H1 (cell line): ENCODE measurements around the gene POLR3E. TPM values are rescaled to one million over a fixed set of nuclear protein-coding genes. Genes with fewer than 3 reads are reported as not detected.

Experiments
- BCL11A ChIP-seq, 2 experiments: IDR thresholded peaks; one replicate each; pipeline ENCODE4 v1.6.1; 2011; ENCODE audit warnings: low read depth in 2 of 2, low read length in 2 of 2, mild to moderate bottlenecking in 2 of 2
- GABPA ChIP-seq: IDR thresholded peaks from 2 replicates; pipeline ENCODE4 v1.6.1; 2011; ENCODE audit warnings: mild to moderate bottlenecking, low read length, moderate library complexity, borderline replicate concordance; ENCODE audit not compliant: insufficient read depth
- GTF2F1 ChIP-seq: IDR thresholded peaks from 2 replicates; pipeline ENCODE4 v1.6.1; 2012; ENCODE audit warnings: low read depth, low read length, improper control_type of control experiment, borderline replicate concordance
- JUN ChIP-seq: IDR thresholded peaks from 2 replicates; pipeline ENCODE4 v1.6.1; 2011; ENCODE audit warnings: low read depth, mild to moderate bottlenecking, improper control_type of control experiment, low read length
- RNF2 ChIP-seq: fragments of 200-900, 300-1000 bp; sonication (generic); IDR thresholded peaks from 2 replicates; pipeline ENCODE4 v1.7.1; 2016; ENCODE audit warnings: borderline replicate concordance, low read depth, mild to moderate bottlenecking, antibody characterized with exemption, low read length; ENCODE audit not compliant: poor library complexity, severe bottlenecking; ENCODE audit errors: missing control alignments
- SAP30 ChIP-seq: fragments of 300-600 bp; sonication (generic); IDR thresholded peaks from 2 replicates; pipeline ENCODE4 v1.7.1; 2012; ENCODE audit warnings: low read length, moderate library complexity, mild to moderate bottlenecking, inconsistent platforms; ENCODE audit not compliant: insufficient read depth, insufficient replicate concordance
- TEAD4 ChIP-seq: IDR thresholded peaks from 2 replicates; pipeline ENCODE4 v1.6.1; 2012; ENCODE audit warnings: low read depth, low read length, inconsistent platforms, mixed read lengths
- polyA plus RNA-seq, 7 experiments: library from polyadenylated mRNA; depleted of rRNA in 3 of 7; stranded (reverse) in 5 of 7; unstranded in 2 of 7; fragments of >200 nt in 5 of 7; fragments of 200-250 nt in 2 of 7; gene quantifications; 1 replicate in 5 of 7; 2 replicates in 1 of 7; 4 replicates in 1 of 7; pipeline versions ENCODE4 v1.2.1 to v1.2.3, GENCODE V29; 2011 to 2013; ENCODE audit warnings: missing spikeins in 2 of 7, mixed read lengths in 2 of 7
- total RNA-seq: library from RNA; stranded (reverse); fragmentation: NEBNext Ultra II Directional; extraction: Animal tissue kit (Norgen Biotek cat#: 25700); gene quantifications from 2 replicates; pipeline ENCODE4 v1.2.1, GENCODE V29; 2021

POLR3E gene
- total and polyA plus RNA-seq, 2 of the 8 experiments (the other 6 are each of a cell fraction or from before 2014, with no cell fraction given), result 96.5 to 125 TPM

- no peak for TF ChIP-seq TEAD4
- TF ChIP-seq GTF2F1, result no peak
- TF ChIP-seq GABPA, result no peak
- TF ChIP-seq RNF2, result no peak
- no peak for TF ChIP-seq SAP30
- no peak for TF ChIP-seq JUN
- TF ChIP-seq BCL11A (IDR thresholded peaks at IDR 0.05; ENCODE audit: low read depth in 2 of 2, low read length in 2 of 2), result no peak
Measured at GRCh38 chr16:22337849-22338635, 40.8 kb downstream of the POLR3E start (continued).
